ENCODE results near the gene AKNA.

Gene AKNA

GRCh38 chr9:114357360-114357759 is 30.4 kb downstream of the AKNA start:
- no peak for DNase-seq (ENCODE audit: low read depth)

DNA sequence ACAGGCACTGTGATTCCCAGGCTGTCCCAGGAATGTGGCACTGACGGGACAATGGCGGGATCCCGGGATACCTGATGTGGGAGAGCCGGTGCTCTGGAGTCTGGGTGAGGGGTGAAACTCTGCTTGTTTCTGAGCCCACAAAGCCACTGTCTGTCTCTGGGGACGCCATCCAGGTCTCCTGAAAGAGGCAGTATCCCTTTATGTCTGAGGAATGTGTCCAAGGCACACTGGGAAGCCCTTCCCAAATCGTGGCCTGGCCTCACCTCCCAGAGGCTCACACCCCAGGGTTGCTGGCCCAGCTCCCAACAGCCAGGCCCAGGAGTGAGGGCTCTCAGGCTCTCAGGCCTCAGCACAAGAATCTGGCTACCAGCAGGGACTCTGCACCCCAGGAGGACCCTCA is 31.0 kb downstream of the AKNA start:
- DNase-seq (ENCODE audit: low read depth) = no peak

DNA sequence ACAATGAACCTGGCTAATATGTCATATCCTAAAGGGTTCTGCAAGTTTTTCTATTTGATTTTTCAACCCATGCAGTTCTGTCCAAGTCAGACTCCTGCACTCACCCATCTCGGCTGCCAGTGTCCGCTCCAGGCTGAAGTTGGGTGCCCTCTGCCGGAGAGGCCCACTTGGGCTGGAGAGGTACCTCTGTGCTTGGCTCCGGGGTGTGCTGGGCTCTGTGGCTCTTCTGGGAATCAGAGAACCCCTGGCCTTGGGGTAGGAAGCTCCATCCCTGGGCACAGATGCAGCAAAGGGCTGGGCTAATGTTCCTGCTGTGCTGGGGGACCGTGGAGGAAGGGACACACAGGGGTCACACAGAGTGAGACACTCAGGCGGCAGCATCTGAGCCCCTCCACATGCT is 32.0 kb downstream of the AKNA start:
- no peak for DNase-seq (ENCODE audit: low read depth)

DNA sequence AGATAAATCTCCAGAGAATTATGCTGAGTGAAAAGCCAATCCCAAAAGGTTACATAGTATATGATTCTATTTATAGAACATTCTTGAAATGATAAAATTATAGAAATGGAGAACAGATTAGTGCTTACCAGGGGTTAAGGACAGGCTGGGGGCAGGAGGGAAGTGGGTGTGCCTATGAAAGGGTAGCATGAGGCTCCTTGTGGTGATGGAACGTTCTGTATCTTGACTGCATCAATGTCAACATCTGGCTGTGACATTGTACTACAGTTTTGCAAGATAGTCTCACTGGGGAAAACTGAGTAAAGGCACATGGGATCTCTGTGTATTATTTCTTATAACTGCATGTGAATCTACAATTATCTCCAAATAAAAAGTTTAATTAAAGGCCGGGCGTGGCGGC is 35.9 kb downstream of the AKNA start:
- DNase-seq (ENCODE audit: low read depth) = no peak

- no peak for DNase-seq (ENCODE audit: low read depth)
Observed at GRCh38 chr9:114350636-114351401, 37.0 kb downstream of the AKNA start.

GRCh38 chr9:114349713-114350480 is 37.9 kb downstream of the AKNA start:
- DNase-seq (ENCODE audit: low read depth) = no peak

DNA sequence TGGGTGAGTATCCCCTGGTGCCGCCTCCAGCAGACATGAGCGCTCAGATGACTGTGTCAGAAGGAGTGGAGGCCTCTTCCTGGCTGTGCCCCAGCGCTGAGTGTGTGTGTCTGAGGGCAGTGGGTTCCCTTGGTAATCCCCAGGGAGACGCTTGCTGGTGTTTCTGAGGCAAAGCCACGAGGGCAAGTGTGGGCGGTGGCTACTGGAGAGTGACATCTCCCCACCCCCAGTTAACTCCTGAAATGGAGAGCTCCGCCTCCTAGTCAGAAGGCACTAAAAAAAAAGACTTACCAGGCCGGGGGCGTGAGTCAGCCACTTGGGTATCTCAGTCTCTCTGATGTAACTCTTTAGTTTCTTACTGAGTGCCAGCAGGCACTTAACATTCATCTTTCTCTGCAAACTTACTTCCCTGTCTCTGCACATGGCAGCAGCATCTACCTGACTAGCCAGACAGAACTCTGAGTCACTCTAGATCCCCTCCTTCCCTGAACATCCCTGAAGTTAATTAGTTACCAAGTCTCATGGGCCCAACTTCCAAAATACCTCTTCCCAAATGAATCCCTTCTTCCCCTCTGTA is 38.8 kb downstream of the AKNA start:
- peak; percentile 97 for DNase-seq (ENCODE audit: low read depth)

DNA sequence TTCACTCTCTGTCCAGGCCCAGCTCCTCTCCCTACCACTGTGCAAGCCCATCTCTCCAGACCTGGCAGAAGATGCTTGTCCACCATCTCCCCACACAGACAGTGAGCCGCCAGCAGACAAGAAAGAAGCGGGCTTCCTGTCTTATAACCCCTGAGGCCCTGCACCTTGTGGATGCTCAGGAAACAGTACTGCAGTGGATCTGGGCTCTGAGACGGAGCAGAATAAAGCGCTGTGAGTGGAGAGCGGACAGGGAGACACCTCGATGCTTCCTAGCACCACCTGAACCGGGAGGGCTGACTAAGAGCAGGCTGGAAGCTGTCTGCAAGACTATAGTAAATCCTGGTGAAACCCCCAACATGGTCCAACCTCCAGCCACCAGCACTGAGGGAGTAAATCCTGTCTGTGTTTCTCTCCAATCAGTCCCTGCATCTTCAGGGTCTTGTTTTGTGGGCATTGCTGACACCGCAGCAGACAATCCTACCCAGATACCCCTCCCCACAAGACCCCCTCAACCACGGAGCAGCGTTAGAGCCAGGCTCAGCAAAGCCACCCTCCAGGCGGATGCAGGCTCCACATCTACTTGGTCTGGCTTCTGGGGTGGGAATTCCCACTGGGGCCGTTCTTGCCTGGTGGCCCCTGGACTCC is 39.4 kb downstream of the AKNA start:
- no peak for DNase-seq (ENCODE audit: low read depth)

GRCh38 chr9:114347675-114348074 is 40.1 kb downstream of the AKNA start:
- DNase-seq (ENCODE audit: low read depth) = no peak

DNA sequence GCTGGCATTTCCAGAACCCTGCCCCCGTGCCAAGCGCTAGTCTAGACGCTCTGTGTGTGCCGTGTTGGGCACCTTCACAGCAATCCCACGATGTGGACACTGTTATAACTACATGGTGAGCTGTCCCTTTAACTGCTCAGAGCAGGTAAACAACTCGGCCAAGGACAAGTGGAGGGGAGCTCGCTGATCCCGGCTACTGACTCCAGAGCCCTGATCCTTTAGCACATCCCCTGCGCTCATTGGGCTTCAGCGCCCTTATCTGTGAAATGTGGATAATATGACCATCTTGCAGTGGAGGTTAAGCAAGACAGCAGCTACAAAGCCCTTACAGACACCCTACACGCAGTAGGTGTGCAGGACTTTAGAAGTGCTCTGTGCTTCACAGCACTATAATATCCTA is 41.6 kb downstream of the AKNA start:
- DNase-seq (ENCODE audit: low read depth) = no peak

- DNase-seq (ENCODE audit: low read depth) = no peak
Observed at GRCh38 chr9:114345493-114346065, 42.2 kb downstream of the AKNA start.

DNA sequence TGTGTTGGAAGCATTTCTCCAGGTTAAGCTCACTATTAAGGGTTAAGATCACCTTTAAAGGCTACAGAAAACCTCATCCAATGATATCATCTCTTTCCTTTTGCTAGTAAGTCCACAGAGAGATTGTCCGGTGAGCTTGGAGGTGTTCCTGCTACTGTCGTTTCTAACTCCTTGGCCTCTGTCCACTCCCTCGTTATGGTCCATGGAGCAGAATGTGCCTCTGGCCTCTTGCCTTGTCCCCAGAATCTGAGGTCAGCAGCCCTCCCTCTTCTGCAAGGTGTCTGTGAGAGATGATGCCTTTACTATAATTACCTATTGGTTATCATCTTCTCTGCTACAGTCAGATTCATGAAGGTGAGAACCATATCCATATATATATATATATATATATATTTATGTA is 43.1 kb downstream of the AKNA start:
- no peak for DNase-seq (ENCODE audit: low read depth)

DNA sequence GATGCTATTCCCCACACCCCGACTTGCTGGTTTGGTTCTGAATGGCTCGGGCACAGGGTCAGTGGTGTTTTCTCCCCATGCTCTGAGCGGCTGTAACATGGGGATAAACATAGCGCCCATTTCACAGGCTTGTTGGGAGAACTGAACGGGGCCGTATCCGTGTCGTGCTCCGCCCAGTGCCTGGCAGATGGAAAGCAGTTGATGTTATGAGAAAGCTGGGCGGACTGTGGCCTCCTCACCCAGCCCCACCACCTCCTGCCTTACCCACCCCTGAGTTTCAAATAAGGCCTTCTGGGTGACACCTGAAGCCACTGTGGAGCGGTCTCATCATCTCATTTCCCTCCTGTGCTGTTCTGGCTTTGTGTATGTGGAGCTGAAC is 43.6 kb downstream of the AKNA start:
- DNase-seq (ENCODE audit: low read depth) = no peak

DNA sequence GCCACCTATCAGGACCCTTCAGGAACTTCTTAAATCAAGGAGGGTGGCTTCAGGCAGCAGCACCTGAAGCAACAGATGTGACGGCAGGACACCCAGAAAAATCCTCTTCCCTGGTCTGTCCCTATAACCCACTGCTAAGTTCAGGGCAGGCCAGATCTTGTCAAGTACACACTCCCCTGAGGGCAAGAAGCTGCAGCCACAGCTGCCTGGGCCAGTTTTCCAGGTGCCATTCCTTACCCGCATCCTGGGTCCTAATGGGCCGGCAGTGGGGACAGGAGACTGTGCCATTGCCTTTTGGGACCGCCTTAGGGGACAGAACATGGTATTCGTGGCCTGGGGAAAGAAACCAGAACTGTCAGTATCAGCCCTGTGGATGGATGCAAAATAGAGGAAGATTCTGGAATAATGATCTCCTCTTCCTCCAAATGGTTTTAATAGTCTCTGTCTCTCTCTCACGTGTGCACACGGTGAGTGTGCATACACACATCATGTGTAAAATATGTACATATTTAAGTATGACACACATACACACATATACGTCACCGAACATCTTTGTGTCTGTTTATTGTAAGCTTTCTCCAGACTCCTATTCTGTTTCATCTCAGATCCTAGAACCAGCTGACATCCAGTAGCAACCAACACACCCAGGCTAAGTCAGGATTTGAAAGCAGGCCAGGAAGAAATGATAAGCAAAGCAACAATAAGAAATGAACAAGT is 44.2 kb downstream of the AKNA start:
- no peak for DNase-seq (ENCODE audit: low read depth)

- no peak for DNase-seq (ENCODE audit: low read depth)
Observed at GRCh38 chr9:114342755-114343440, 44.9 kb downstream of the AKNA start.

GRCh38 chr9:114341991-114342390 is 45.8 kb downstream of the AKNA start:
- no peak for DNase-seq (ENCODE audit: low read depth)

DNA sequence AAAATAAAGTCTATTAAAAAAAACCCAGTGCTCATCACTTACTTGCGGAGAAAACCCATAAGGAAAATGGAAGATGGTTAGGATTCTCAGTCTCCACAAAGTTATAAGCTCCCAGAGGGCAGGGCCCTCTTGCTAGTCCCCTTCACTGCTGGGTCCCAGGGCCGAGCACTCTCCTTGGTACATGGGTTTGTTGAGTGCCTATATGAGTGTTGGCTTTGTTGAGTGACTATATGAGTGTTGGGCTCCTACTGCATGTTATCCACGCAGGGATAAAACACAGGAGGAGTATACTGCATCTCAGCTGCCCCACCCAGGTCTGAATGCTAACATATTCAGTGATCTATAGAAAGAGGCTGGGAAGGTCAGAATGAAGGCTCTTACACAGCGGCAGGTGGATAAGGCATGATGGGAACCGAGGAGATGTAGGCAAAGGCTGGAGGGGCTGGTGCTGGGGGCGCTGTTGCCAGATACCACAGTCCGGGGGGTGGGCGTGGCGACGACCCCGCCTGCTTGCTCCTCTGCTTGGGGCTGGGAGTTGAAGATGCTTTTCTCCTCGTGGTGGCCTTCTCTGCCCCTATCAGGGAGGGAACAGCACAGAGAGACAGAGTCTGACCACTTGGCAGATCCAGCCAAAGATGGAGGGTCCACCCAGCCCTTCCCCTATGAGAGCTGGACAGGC is 46.5 kb downstream of the AKNA start:
- DNase-seq (ENCODE audit: low read depth) = no peak

- DNase-seq (ENCODE audit: low read depth) = peak; percentile 24
Observed at GRCh38 chr9:114339130-114339908, 48.5 kb downstream of the AKNA start.

DNA sequence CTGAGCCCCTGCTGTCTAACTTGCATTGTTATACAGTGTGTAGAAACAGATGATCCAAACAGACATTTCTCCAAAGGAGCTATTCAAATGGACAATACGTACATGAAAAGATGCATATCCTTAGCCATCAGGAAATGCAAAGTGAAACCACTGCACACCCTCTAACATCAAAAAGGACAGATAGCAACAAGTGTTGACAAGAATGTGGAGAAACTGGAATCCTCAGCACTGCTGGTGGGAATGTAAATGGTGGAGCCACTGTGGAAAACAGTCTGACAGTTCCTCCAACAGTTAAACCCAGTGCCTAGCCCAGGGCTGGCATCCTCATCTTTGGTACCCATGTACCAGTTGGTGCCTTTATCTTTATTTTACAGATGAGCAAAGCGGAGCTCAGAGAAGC is 49.6 kb downstream of the AKNA start:
- DNase-seq (ENCODE audit: low read depth) = no peak

Data from fibroblast of gingiva (primary cell).